NCI-H2227 (cell line): ENCODE measurements around the gene UBR3.
A peak's percentile ranks its signal among the peaks of the same experiment; 100 is the strongest.
"Not testable (repeated sequence)": the region's sequence is repeated elsewhere in the genome, so short reads cannot be mapped to it uniquely, and the experiment has no call there.

Experiments
- DNase-seq: peaks from one replicate; lab custom pipeline; 2025; ENCODE audit not compliant: unreplicated experiment; lab: John Stamatoyannopoulos, UW

UBR3 gene

GRCh38 chr2:170092436-170093060, 265.3 kb downstream of the UBR3 start:
- DNase-seq: no peak

GRCh38 chr2:170095380-170095779, 268.1 kb downstream of the UBR3 start:
- no peak for DNase-seq

- DNase-seq: peak; percentile 73
Observed at GRCh38 chr2:170098626-170099312, 271.5 kb downstream of the UBR3 start.

- no peak for DNase-seq
Observed at GRCh38 chr2:170101789-170102188, 274.5 kb downstream of the UBR3 start.

GRCh38 chr2:170106102-170106840, 279.0 kb downstream of the UBR3 start:
- DNase-seq: no peak

- DNase-seq: no peak
Observed at GRCh38 chr2:170113168-170113894, 286.1 kb downstream of the UBR3 start.

GRCh38 chr2:170115501-170116229, 288.4 kb downstream of the UBR3 start:
- DNase-seq: no peak

GRCh38 chr2:170118641-170119040, 291.4 kb downstream of the UBR3 start:
- no peak for DNase-seq

GRCh38 chr2:170119326-170119725, 292.1 kb downstream of the UBR3 start:
- DNase-seq: not testable (repeated sequence)

GRCh38 chr2:170121689-170122088, 294.4 kb downstream of the UBR3 start:
- DNase-seq: no peak

- no peak for DNase-seq
Observed at GRCh38 chr2:170122883-170123547, 295.8 kb downstream of the UBR3 start.

GRCh38 chr2:170123593-170123992, 296.3 kb downstream of the UBR3 start:
- no peak for DNase-seq

- DNase-seq: not testable (repeated sequence)
Observed at GRCh38 chr2:170126138-170126728, 299.0 kb downstream of the UBR3 start.
